NCI-H146 treated with DMSO at 0.1 percent for 48 hours (cell line): ENCODE results near the gene RAB11FIP3.

ENCODE experiments used
- DNase-seq: peaks from one replicate; lab custom pipeline; 2025; ENCODE audit not compliant: unreplicated experiment; lab: John Stamatoyannopoulos, UW

Gene RAB11FIP3

GRCh38 chr16:515175-515938 is 89.9 kb downstream of the RAB11FIP3 start:
- DNase-seq: no peak

DNA sequence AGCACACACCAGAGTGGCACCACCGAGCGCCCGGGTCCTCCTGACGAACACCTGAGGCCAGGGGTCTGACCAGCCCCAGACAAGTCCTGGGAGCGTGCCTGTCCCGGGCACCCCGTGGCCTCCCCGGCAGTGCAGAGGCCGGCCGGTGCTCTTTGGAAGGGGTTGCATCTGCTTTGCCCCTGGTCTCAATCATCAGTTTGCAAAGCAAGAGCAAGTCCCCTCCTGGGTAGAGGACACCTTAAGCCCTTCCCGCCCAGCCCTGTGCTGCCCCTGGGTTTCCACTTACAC is 90.4 kb downstream of the RAB11FIP3 start:
- no peak for DNase-seq

DNA sequence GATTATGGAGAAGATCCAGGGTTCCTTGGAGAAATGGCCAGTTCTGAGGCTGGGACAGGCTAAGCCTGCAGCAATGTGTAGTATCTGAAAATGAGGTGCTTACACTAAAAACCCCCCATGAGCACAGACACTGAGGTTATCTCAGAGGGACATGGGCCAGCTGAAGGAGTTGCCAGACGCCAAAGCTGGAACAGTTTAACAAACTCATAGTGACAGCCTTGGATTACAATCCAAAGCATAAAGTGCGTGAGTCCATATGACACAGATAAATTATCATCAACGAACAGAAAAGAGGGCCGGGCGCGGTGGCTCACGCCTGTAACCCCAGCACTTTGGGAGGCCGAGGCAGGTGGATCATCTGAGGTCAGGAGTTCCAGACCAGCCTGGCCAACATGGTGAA is 90.9 kb downstream of the RAB11FIP3 start:
- DNase-seq: no peak

DNA sequence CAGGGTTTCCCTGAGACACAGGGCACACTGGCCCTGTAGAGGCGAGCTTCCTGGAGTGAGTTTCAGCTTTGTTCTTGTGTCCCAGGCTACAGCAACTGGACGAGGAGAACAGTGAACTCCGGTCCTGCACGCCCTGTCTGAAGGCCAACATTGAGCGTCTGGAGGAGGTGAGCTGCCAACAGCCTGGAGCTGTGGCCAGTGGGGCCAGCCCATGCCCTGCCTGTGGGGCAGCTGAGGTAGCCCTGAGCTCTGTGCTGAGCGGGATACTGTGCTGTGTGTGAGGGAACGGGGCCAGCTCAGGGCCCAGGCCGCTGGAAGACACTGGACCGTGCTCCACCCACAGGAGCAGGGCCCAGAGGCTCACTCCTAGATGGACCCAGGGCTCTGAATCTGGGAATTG is 93.4 kb downstream of the RAB11FIP3 start:
- no peak for DNase-seq

GRCh38 chr16:519425-519824 is 94.0 kb downstream of the RAB11FIP3 start:
- no peak for DNase-seq

GRCh38 chr16:519841-520687 is 94.6 kb downstream of the RAB11FIP3 start:
- DNase-seq: no peak

DNA sequence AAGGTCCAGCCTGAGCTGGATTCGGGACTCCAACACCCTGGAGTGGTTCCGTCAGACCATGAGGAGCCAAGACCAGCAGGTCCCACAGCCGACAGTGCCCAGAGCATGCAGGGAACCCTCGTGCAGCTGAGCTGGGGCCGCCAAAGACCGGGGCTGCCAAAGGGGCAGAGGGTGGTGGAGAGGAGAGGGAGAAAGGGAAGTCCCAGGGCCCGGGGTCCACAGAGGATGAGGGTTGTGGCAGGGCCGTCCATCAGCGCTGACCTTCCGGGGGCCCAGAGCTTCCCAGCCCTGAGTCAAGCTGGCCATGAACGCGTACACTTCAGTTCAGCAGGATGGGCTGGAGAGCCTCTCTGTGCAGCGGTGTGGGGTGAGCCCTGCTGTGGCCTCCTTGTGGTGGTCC is 95.4 kb downstream of the RAB11FIP3 start:
- no peak for DNase-seq

GRCh38 chr16:521381-522210 is 96.1 kb downstream of the RAB11FIP3 start:
- DNase-seq: no peak

- no peak for DNase-seq
These were observed 97.1 kb downstream of the RAB11FIP3 start for GRCh38 chr16:522320-523096.

DNA sequence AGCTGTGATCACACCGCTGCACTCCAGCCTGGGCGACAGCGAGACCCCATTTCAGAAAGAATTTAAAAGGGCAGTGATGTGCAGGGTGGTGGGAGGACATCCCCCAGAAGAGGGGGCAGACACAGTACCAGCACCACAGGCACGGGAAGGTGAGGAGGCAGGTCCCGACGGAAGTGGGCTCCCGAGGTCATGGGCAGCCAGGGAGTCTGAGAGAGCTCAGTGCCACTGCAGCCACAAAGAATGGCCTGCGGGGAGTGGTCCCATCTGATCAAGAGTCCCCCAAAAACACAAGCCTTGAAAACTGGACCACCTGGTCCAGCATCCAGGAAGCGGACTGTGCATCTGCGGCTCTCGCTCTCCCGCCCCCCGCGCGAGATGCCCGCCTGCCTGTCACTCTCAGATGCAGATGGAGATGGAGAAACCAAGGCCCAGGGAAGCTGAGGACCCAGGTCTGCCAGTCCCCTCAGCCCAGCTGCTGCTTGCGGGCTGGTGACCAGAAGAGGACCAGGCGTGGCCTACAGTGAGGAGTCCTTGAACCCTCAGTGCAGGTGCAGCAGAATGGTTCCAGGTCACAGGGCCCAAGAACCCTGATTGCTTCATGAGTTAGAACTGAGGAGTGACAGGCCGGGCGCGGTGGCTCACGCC is 97.8 kb downstream of the RAB11FIP3 start:
- DNase-seq: no peak

GRCh38 chr16:524274-525040 is 99.0 kb downstream of the RAB11FIP3 start:
- no peak for DNase-seq

GRCh38 chr16:525123-525519 is 99.7 kb downstream of the RAB11FIP3 start:
- no peak for DNase-seq

- DNase-seq: no peak
These were observed 100.2 kb downstream of the RAB11FIP3 start for GRCh38 chr16:525520-526180.

DNA sequence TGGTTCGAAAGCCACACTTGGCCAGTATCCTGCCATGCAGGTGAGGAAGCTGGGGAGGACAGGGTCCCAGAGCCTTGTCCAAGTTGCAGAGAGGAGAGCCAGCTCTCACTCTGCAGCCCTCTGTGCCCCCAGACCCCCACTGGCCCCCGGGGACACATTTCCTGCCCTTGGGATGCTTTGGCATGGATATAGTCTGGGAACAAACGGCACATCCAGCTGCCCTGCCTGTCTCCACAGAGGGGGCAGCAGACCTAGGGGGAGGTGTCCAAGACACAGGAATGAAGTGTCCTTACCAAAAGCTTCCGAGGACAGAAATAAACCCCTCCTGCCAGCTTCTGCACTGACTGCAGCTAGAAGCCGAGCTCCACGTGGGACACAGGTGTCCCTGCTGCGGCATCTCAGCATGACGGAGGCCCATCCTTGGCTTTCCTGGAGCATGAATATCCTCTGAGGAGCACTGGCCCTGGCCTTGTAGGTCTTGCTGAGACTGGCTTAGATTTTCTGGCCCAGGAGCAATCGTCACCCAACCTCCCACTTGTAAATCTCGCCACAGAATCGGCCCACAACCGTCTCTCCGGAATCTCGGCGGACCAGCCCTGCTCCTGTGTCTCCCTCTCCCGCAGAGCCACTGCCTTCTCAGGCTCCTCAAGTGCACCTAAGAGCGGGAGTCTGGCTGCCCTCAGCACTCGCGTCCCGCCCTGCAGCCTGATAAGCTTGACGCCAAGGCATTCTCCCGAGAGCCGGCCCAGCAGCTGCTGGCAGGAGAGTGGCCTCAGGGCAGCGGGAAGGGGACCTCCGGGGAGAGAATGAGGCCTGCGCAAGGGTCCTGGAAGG is 100.9 kb downstream of the RAB11FIP3 start:
- DNase-seq: peak; percentile 61

DNA sequence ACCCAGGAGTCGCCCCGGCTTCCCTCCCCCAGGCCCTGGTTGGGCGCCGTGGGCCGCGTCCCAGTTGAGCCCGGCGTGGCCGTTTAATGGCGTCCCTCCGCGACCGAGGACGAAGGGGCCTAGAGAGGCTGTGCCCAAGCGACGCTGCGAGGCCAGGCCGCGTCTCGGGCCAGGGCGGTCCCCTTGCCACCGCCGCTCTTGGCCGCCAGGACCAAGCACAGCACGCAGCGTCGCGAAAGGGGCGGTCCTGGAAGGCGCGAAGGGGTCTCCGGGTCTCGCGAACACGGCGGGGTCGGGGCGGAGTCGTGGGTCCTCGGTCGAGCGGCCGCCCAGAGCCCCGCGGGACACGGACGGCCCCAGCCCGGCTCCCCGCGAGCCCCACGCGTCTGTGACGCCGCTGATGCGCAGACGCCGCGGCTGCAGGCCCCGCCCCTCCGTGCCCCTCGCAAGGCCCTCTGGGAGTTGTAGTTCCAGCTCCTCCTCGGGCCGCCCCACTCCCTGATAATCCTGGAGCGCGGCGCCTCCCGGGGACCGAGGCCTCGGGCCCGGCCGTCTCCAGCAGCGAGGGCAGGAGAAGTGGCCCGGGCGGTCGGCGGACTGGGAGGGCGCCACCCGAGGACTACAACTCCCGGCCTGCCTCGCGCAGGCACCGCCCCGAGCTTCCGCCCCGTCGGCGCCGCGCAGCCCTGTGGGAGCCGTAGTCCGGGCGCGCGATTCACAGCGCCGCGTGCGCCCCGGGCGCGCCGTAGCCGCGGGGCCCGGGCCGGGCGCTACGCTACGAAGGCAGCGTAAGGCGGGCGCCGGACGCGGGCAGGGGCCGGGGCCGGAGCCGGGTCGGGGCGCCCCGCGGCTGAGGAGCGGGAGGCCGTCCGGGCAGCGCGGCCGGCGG is 101.8 kb downstream of the RAB11FIP3 start, which contains the start of gene CAPN15:
Gene CAPN15, plus strand, starts transcription at position 698 of the 889 bp plus-strand sequence. CDS start 19,127 bp downstream, outside the sequence.
- DNase-seq: peak; percentile 92

DNA sequence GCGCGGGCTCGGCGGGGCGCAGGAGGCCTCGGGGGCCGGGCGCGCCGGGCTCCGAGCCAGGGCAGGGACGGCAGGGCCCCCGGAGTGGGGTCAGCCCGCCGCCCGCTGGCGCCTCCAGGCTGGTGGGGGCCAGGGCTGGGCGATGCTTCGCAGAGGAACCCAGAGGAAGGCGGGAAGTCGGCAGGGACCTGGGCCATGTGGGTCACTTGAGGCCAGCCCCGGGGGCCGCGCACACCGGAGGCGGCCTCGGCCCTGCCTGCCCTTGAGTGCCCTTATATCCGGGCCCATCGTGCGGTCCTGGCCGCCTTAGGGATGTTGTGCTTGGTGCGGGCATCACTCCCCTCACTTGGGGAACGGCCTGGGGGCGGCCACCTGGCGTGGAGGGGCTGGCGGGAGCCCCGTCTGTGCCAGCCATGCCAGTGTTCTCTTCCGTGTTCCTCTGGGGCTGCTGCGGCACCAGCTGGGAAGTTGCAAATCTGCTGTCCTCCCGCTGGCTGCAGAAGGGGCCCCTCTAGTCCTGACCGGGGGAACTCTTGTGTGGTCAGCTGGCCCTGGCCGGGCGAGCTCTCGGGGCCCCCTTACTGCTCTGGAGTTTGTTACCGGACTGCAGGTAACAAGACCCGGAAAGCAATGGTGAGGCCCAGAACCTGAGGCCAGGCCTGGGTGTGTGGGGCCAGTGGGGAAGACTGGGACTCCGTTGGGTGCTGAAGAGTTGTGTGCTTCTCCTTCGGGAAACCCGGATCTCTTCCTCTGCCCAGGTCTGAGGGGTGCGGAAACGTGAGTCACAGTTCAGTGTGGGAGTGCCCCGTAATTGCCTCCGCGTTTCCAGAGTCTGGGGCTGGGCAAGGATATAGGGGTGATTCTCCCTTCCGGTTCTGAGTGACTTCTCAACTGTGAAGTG is 102.9 kb downstream of the RAB11FIP3 start:
- DNase-seq: peak; percentile 16
